ENCODE results near the gene NLRP9. TPM values are rescaled to one million over a fixed set of nuclear protein-coding genes. Genes with fewer than 3 reads are reported as not detected.
"Not testable (repeated sequence)": the region's sequence is repeated elsewhere in the genome, so short reads cannot be mapped to it uniquely, and the experiment has no call there.

The NLRP9 gene
- total RNA-seq (not detected), polyA plus RNA-seq (not detected), total RNA-seq (not detected)

DNA sequence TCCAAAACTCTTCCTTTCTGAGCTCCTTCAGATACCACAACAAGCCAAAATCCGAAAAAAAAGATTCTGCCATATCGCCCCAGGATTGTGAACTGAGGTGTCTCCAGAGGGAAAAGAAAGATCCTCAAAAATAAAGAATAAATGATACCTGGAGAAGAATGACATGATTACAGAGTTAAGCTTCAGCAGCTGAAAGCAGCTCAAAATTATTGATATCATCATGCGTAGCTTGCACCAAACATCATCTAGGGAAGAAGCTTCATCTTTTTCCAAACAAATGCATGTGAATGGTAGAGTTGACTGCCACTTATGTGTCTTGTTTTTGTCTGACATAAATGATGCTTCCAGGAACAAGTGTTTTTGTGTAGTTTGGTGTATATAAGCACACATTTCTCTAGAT, at the start of gene NLRP9:
Gene NLRP9, minus strand, starts transcription at position 101 of the 400 bp plus-strand sequence. Its CDS starts 28 bp downstream, at position 73.
- H3K27ac ChIP-seq (ENCODE audit: low read depth, low read length), result no peak within 1 kb of the TSS
- Mint-ChIP-seq H3K4me1 (no peaks in the 10 kb centered on the region), H3K36me3 (peaks cover 0 to 3% (median 0%) of the 10 kb centered on the region in 5 donors), H3K9me3 (peaks cover 0 to 6% (median under 1%) of the 10 kb centered on the region in 11 donors), H3K4me3 (no peak within 1 kb of the TSS), H3K27me3 (peaks cover 0 to 28% (median 19%) of the 10 kb centered on the region in 5 donors), H3K27ac (no peak within 1 kb of the TSS)
- no peaks in the 10 kb centered on the region for H3K4me1 ChIP-seq (ENCODE audit: control insufficient read depth in 2 of 2, insufficient read depth in 2 of 2, low read length in 2 of 2)
- no peaks in the 10 kb centered on the region for H3K36me3 ChIP-seq (ENCODE audit: control insufficient read depth in 2 of 3, insufficient read depth in 3 of 3, low read length in 3 of 3)
- ATAC-seq, result no peak
- H3K9me3 ChIP-seq (ENCODE audit: control insufficient read depth in 2 of 3, low read length in 3 of 3), result no peaks in the 10 kb centered on the region
- intact Hi-C loops (cut with micrococcal nuclease), result no loop called here
- ChIA-PET POLR2A (no interaction called here), CTCF (no interaction called here)
- no peak within 1 kb of the TSS for H3K4me3 ChIP-seq (ENCODE audit: low read length)
- no peaks in the 10 kb centered on the region for H3K27me3 ChIP-seq (ENCODE audit: control insufficient read depth in 2 of 2, insufficient read depth in 2 of 2, low read length in 2 of 2)
- DNase-seq, result no peak

GRCh38 chr19:55781112-55781511, 42.9 kb upstream of the NLRP9 start:
- no peaks in the 10 kb centered on the region for H3K4me1 Mint-ChIP-seq
- Histone ChIP-seq H3K9me3 (ENCODE audit: control insufficient read depth in 2 of 3, low read length in 3 of 3) (no peaks in the 10 kb centered on the region), H3K36me3 (ENCODE audit: control insufficient read depth in 2 of 3, insufficient read depth in 3 of 3, low read length in 3 of 3) (no peaks in the 10 kb centered on the region), H3K27me3 (ENCODE audit: control insufficient read depth in 2 of 2, insufficient read depth in 2 of 2, low read length in 2 of 2) (peaks cover 0 to 3% of the 10 kb centered on the region in 2 donors), H3K27ac (ENCODE audit: low read depth, low read length) (no peak overlapping the region), H3K4me3 (ENCODE audit: low read length) (no peak overlapping the region), H3K4me1 (ENCODE audit: control insufficient read depth in 2 of 2, insufficient read depth in 2 of 2, low read length in 2 of 2) (no peaks in the 10 kb centered on the region)
- ATAC-seq (no peak), DNase-seq (no peak)
- peaks cover 0 to 75% (median 65%) of the 10 kb centered on the region in 5 donors for H3K27me3 Mint-ChIP-seq
- H3K36me3 Mint-ChIP-seq, result no peaks in the 10 kb centered on the region
- ChIA-PET POLR2A (no interaction called here), CTCF (no interaction called here)
- no peak overlapping the region for H3K4me3 Mint-ChIP-seq
- H3K9me3 Mint-ChIP-seq, result peaks cover 0 to 8% (median 4%) of the 10 kb centered on the region in 11 donors
- no peak overlapping the region for H3K27ac Mint-ChIP-seq
- intact Hi-C loops (cut with micrococcal nuclease), result no loop called here

DNA sequence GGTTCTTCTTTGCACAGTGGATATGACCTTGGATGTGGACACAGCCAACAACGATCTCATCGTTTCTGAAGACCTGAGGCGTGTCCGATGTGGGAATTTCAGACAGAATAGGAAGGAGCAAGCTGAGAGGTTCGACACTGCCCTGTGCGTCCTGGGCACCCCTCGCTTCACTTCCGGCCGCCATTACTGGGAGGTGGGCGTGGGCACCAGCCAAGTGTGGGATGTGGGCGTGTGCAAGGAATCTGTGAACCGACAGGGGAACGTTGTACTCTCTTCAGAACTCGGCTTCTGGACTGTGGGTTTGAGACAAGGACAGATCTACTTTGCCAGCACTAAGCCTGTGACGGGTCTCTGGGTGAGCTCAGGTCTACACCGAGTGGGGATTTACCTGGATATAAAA, 40.1 kb upstream of the NLRP9 start:
- CTCF ChIA-PET, result no interaction called here
- peaks cover 0 to 3% of the 10 kb centered on the region in 2 donors for H3K27me3 ChIP-seq (ENCODE audit: control insufficient read depth in 2 of 2, insufficient read depth in 2 of 2, low read length in 2 of 2)
- Mint-ChIP-seq H3K9me3 (peaks cover 0 to 8% (median 4%) of the 10 kb centered on the region in 11 donors), H3K27ac (no peak overlapping the region), H3K4me3 (no peak overlapping the region), H3K27me3 (peaks cover 0 to 77% (median 59%) of the 10 kb centered on the region in 5 donors), H3K36me3 (no peaks in the 10 kb centered on the region), H3K4me1 (no peaks in the 10 kb centered on the region)
- no peak overlapping the region for H3K4me3 ChIP-seq (ENCODE audit: low read length)
- no peaks in the 10 kb centered on the region for H3K36me3 ChIP-seq (ENCODE audit: control insufficient read depth in 2 of 3, insufficient read depth in 3 of 3, low read length in 3 of 3)
- H3K9me3 ChIP-seq (ENCODE audit: control insufficient read depth in 2 of 3, low read length in 3 of 3), result no peaks in the 10 kb centered on the region
- POLR2A ChIA-PET, result no interaction called here
- intact Hi-C loops (cut with micrococcal nuclease), result no loop called here
- H3K4me1 ChIP-seq (ENCODE audit: control insufficient read depth in 2 of 2, insufficient read depth in 2 of 2, low read length in 2 of 2), result no peaks in the 10 kb centered on the region
- DNase-seq, result no peak
- H3K27ac ChIP-seq (ENCODE audit: low read depth, low read length), result no peak overlapping the region
- no peak for ATAC-seq

DNA sequence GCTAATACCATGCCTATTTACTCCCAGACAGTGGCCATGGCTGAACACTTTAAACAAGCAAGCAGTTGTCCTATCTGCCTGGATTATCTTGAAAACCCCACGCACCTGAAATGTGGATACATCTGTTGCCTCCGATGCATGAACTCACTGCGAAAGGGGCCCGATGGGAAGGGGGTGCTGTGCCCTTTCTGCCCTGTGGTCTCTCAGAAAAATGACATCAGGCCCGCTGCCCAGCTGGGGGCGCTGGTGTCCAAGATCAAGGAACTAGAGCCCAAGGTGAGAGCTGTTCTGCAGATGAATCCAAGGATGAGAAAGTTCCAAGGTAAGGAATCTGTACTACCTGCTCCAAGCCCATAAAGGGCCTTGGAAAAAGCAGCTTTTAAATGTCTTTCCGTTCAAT, 39.3 kb upstream of the NLRP9 start:
- DNase-seq, result no peak
- Mint-ChIP-seq H3K36me3 (no peaks in the 10 kb centered on the region), H3K4me3 (no peak overlapping the region), H3K27me3 (peaks cover 0 to 69% (median 54%) of the 10 kb centered on the region in 5 donors), H3K27ac (no peak overlapping the region), H3K9me3 (peaks cover 0 to 8% (median 4%) of the 10 kb centered on the region in 11 donors), H3K4me1 (no peaks in the 10 kb centered on the region)
- no peaks in the 10 kb centered on the region for H3K36me3 ChIP-seq (ENCODE audit: control insufficient read depth in 2 of 3, insufficient read depth in 3 of 3, low read length in 3 of 3)
- H3K9me3 ChIP-seq (ENCODE audit: control insufficient read depth in 2 of 3, low read length in 3 of 3), result no peaks in the 10 kb centered on the region
- no peaks in the 10 kb centered on the region for H3K4me1 ChIP-seq (ENCODE audit: control insufficient read depth in 2 of 2, insufficient read depth in 2 of 2, low read length in 2 of 2)
- ATAC-seq, result no peak
- no peak overlapping the region for H3K4me3 ChIP-seq (ENCODE audit: low read length)
- no peak overlapping the region for H3K27ac ChIP-seq (ENCODE audit: low read depth, low read length)
- intact Hi-C loops (cut with micrococcal nuclease), result no loop called here
- H3K27me3 ChIP-seq (ENCODE audit: control insufficient read depth in 2 of 2, insufficient read depth in 2 of 2, low read length in 2 of 2), result peaks cover 0 to 3% of the 10 kb centered on the region in 2 donors
- ChIA-PET CTCF (no interaction called here), POLR2A (no interaction called here)

DNA sequence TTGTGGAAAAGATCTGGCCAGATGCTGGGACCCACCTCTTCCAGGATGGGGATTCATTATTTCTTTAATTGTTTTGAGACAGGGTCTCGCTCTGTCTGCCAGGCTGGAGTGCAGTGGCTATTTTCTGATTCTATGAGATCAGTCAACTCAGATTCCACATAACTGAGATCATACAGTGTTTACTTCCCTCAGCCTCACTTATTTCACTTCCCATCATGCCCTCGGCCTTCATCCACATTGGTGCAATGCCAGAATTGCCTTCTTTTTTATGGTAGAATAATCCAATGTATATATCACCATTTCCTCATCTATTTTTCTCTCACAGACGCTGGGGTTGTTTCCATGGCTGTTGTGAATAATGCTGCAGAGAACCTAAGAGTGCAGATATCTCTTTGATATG, 31.4 kb upstream of the NLRP9 start:
- H3K27me3 ChIP-seq (ENCODE audit: control insufficient read depth in 2 of 2, insufficient read depth in 2 of 2, low read length in 2 of 2); H3K27ac Mint-ChIP-seq; H3K4me1 Mint-ChIP-seq; ATAC-seq; H3K4me3 Mint-ChIP-seq; CTCF ChIA-PET; H3K4me3 ChIP-seq (ENCODE audit: low read length); intact Hi-C loops (cut with micrococcal nuclease); H3K4me1 ChIP-seq (ENCODE audit: control insufficient read depth in 2 of 2, insufficient read depth in 2 of 2, low read length in 2 of 2); H3K27ac ChIP-seq (ENCODE audit: low read depth, low read length); H3K36me3 ChIP-seq (ENCODE audit: control insufficient read depth in 2 of 3, insufficient read depth in 3 of 3, low read length in 3 of 3); DNase-seq; H3K9me3 ChIP-seq (ENCODE audit: control insufficient read depth in 2 of 3, low read length in 3 of 3); POLR2A ChIA-PET: not testable (repeated sequence)
- H3K36me3 Mint-ChIP-seq, result peaks cover 0 to 10% (median 0%) of the 10 kb centered on the region in 5 donors
- H3K27me3 Mint-ChIP-seq, result peaks cover 0 to 41% (median 38%) of the 10 kb centered on the region in 5 donors
- peaks cover 0 to 33% (median 7%) of the 10 kb centered on the region in 11 donors for H3K9me3 Mint-ChIP-seq

GRCh38 chr19:55768818-55769217, 30.6 kb upstream of the NLRP9 start, which contains the start of gene RFPL4AL1:
Gene RFPL4AL1 (plus strand): TSS chr19:55769118. CDS start chr19:55771805, 2,687 bp downstream.
- H3K4me1 Mint-ChIP-seq; intact Hi-C loops (cut with micrococcal nuclease); CTCF ChIA-PET; DNase-seq; H3K36me3 ChIP-seq (ENCODE audit: control insufficient read depth in 2 of 3, insufficient read depth in 3 of 3, low read length in 3 of 3); H3K27me3 ChIP-seq (ENCODE audit: control insufficient read depth in 2 of 2, insufficient read depth in 2 of 2, low read length in 2 of 2); H3K9me3 ChIP-seq (ENCODE audit: control insufficient read depth in 2 of 3, low read length in 3 of 3); H3K4me1 ChIP-seq (ENCODE audit: control insufficient read depth in 2 of 2, insufficient read depth in 2 of 2, low read length in 2 of 2); H3K27ac ChIP-seq (ENCODE audit: low read depth, low read length); H3K4me3 ChIP-seq (ENCODE audit: low read length); H3K27ac Mint-ChIP-seq; H3K4me3 Mint-ChIP-seq; ATAC-seq; POLR2A ChIA-PET: not testable (repeated sequence)
- peaks cover 0 to 43% (median 39%) of the 10 kb centered on the region in 5 donors for H3K27me3 Mint-ChIP-seq
- H3K9me3 Mint-ChIP-seq, result peaks cover 0 to 35% (median 8%) of the 10 kb centered on the region in 11 donors
- peaks cover 0 to 10% (median 0%) of the 10 kb centered on the region in 5 donors for H3K36me3 Mint-ChIP-seq

- no peak for ATAC-seq
- Mint-ChIP-seq H3K4me1 (no peaks in the 10 kb centered on the region), H3K36me3 (peaks cover 0 to 10% (median 0%) of the 10 kb centered on the region in 5 donors), H3K4me3 (no peak overlapping the region), H3K9me3 (peaks cover 0 to 35% (median 8%) of the 10 kb centered on the region in 11 donors), H3K27ac (no peak overlapping the region), H3K27me3 (peaks cover 0 to 45% (median 39%) of the 10 kb centered on the region in 5 donors)
- no peaks in the 10 kb centered on the region for H3K9me3 ChIP-seq (ENCODE audit: control insufficient read depth in 2 of 3, low read length in 3 of 3)
- intact Hi-C loops (cut with micrococcal nuclease), result no loop called here
- no peaks in the 10 kb centered on the region for H3K4me1 ChIP-seq (ENCODE audit: control insufficient read depth in 2 of 2, insufficient read depth in 2 of 2, low read length in 2 of 2)
- ChIA-PET CTCF (no interaction called here), POLR2A (no interaction called here)
- H3K27ac ChIP-seq (ENCODE audit: low read depth, low read length), result no peak overlapping the region
- H3K27me3 ChIP-seq (ENCODE audit: control insufficient read depth in 2 of 2, insufficient read depth in 2 of 2, low read length in 2 of 2), result no peaks in the 10 kb centered on the region
- DNase-seq, result no peak
- no peaks in the 10 kb centered on the region for H3K36me3 ChIP-seq (ENCODE audit: control insufficient read depth in 2 of 3, insufficient read depth in 3 of 3, low read length in 3 of 3)
- no peak overlapping the region for H3K4me3 ChIP-seq (ENCODE audit: low read length)
Observed at GRCh38 chr19:55766466-55766865, 28.3 kb upstream of the NLRP9 start.

Data from naive thymus-derived CD4-positive, alpha-beta T cell (primary cell).